Brain pericyte (primary cell): Measurements from ENCODE around the gene SLC1A4.
"Not testable (repeated sequence)": the region's sequence is repeated elsewhere in the genome, so short reads cannot be mapped to it uniquely, and the experiment has no call there.

Source experiments
- DNase-seq: peaks from one replicate; pipeline ENCODE4 v3.0.0-alpha.2; 2012; ENCODE audit warnings: low read depth, low spot score

SLC1A4 gene

DNA sequence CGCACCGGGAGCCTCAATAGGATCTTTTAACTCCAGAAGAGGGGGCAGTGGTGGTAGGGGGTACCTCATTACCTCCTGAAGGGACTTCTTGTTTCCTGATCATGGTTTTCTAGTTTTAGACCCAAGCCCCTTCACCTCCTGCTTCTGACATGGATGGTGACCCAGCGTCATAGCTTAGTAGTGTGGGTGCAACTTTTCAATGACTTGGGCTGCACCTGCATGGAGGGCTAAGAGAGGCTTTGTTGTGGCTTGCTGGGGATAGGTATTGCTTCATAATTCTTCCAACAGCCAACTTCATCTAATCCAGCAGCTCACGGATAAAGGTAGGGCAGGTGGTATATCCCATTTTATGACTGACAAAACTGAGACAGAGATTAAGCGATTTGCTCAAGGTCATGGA, 3.0 kb downstream of the SLC1A4 start:
- no peak for DNase-seq

DNA sequence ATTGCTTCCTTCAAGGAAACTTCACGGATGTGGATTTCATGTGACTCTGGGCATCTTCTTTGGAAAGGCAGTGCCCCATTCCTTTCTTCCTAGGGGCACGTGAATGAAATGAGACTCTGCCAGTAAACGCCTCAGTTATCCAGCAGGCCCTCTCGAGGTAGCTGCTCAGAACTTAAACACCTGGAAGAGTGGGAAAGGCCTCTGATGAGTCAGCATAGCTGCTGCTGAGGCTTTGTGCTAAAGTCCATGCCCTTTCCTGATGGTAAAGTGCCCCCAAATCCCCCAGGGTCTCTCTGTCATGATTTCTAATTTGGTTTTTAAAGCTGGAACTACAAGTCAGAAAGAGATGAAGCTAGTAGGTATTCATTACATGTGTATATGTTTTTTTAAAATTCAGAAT, 3.8 kb downstream of the SLC1A4 start:
- DNase-seq: no peak

DNA sequence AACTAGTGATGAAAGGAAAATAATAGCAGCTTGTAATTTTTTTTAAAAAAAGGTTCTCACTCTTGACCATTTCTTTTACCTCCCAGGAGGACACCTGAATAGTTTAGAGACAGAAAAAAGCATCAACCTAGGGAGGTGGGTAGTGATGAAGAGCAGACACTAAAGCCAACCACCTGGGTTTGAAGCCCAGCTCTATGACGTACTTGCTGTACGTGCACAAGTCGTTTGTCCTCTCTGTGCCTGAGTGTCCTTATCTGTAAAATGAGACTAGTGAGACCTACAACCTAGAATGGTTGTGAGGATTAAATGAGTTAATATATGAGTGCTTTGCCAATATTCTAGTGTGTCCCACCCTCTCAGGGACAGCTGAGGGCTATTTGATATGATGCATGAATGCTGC, 5.8 kb downstream of the SLC1A4 start:
- no peak for DNase-seq

DNA sequence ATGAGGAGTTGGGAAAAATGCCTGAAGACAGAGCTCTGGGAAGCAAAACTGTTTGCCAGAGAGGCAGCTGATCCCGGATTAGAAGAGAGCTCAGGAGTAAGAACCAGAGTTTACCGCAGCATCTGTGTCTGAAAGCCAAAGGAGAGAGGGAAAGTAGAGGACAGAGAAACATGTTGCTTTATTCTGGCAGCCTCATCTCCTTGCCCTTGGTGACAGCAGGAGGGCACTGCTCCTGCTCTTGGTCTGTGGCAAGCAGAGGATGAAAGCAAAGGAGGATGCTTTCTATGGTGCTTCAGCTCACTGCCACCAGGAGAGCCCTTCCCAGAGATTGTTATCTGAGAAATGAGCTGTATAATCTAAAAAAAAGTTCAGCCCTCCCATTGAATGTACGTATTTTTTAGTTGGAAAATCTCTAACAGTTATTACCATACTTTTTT, 7.7 kb downstream of the SLC1A4 start:
- DNase-seq: no peak

DNA sequence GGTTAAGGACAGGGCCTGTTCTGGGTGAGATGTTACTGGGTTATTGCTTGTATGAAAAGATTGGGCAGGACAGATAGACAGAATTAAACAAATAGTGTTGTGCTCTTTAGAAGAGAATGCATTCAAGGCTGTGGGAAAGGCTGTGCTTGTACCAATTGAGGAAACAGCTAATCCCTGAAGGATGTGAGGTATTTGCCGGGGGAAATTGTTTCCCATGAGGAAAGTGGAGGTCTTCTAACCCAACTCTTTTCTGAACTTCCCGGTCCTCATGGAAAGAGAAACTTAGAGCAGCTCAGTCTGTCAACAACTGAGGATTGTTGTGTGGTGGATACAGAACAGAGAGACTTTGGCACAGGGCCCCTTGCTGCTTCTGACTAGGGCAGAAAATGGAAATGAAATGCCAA, 9.5 kb downstream of the SLC1A4 start:
- DNase-seq: no peak

DNA sequence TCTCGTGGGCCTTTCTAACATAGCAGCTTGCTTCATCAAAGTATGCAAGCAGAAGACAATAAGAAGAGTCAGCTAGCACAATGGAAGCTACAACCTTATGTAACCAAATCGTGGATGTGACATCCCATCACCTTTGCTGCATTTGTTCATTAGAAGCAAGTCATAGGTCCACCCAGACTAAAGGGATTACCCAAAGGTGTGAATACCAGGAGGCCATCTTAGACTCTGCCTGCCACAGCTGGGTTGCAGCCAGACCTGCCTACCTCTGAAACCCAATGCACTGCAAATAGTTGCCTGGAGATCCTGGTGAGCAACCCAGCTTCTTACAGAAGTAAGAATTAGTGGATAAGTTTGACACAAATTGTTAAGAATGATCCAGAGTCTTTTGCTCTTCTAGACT, 10.6 kb downstream of the SLC1A4 start:
- DNase-seq: no peak

DNA sequence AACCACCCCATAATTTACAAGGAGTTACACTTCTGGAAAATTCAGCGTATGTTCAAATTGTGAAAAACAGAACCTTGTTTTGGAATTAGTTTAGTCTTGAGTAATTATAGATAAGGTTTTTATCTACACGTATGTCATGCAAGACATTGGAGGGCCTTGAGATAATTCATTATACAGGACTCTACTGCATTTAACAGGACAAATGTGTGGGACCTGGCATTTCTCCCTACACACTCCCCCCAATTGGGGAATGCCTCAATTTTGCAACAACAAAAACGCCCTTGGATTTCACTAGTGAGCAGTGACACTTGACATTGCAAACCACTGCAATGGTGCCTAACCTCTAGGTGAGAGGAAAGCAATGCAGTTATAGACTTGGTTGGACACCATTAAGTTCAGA, 11.4 kb downstream of the SLC1A4 start:
- DNase-seq: no peak

DNA sequence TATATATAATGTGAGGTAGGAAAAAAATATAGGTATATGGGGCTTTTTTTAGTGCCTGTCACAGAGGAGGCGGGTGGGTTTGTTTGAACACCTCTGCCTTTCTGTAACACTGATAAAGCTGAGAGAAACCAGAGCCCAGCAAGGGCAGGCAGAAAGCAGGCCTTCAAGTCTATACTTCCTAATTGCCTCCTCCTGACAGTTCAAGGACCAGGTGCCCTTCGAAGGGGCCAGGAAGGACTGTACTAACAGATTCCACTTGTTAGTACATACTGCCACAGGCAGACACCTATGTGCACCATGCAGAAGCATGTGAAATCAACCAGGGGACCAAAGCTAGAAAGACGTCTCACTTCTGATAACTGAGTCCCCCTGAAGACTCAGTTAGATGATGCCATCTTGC, 13.8 kb downstream of the SLC1A4 start:
- DNase-seq: no peak

DNA sequence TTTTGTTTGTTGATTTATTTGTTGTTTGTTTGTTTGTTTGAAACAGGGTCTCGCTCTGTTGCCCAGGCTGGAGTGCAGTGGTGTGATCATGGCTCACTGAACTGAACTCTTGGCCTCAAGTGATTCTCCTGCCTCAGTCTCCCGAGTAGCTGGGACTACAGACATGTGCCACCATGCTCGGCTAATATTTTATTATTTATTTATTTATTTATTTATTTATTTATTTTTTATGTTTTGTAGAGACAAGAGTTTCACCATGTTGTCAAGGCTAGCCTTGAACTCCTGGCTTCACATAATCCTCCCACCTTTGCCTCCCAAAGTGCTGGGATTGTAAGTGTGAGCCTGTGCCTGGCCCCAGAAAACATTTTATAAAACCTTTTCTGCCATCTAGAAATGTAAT, 15.0 kb downstream of the SLC1A4 start:
- not testable (repeated sequence) for DNase-seq

DNA sequence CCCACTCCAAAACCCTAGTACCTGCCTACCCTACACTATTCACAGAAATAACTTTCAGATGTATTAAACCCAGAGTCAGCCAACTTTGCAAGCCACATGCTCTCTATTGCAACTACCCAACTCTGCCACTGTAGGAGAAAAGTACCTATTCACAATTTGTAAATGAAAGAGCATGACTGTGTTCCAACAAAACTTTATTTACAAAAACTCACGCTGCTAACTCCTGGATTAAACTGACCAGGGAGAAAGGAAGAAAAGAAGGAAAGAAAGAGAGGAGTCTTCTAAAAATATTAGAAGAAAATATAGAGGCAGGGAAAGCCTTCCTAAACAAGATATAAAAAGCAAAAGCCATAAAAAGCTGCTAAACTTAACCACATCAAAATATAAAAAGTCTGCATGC, 24.6 kb downstream of the SLC1A4 start:
- no peak for DNase-seq

DNA sequence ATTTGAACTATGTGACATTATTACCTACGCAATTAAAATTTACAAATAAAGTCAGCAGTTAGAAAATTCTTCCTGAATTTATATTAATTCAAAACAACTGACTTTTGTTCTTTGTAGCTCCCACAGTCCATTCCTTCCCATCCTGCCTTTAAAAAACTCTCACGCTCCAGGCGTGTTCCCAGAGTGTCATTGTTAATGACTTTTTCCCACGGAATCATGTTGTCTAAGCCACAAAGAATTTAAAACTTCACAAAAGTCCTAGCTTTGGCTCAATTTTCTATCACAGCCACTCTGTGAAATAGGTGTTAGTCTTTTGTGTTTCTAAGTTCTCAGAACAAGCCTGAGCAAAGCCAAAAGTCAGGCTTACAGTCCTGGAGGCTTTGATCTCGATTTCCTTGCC, 26.5 kb downstream of the SLC1A4 start:
- no peak for DNase-seq

DNA sequence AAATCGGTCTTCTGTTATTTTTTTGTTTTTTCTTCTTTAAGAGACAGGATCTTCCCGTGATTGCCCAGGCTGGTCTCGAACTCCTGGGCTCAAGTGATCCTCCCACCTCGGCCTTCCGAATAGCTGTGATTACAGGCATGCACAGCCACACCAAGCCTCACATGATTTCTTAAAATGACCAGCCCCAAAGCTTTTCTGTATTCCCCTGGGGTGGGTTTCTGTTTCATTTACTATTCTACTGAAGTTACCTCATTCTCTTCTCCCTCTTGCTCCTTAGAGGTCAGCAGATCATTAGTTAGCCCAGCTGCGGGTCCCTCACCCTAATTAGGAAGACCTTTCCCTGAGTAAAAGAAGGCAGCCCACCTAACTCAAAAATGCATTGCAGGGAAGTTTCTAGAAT, 27.6 kb downstream of the SLC1A4 start:
- no peak for DNase-seq

DNA sequence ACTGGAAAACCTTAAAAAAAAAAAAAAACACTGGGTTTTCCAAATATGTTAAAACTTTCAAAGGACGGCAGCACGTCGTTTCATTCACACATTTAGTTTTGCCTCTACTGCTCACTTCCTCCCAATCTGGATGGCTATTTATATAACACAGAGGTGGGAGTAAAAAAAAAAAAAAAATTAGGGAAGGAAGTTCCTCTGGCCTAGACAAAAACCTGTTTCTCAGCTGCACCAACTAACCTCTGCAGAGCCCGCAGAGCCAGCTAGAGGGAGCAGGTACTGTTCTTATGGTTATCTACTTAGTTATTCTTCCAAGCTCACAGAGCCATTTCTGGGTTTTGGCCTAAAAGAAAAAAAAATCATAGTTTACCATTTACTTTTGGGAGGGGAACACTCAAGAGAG, 28.1 kb downstream of the SLC1A4 start:
- DNase-seq: no peak

DNA sequence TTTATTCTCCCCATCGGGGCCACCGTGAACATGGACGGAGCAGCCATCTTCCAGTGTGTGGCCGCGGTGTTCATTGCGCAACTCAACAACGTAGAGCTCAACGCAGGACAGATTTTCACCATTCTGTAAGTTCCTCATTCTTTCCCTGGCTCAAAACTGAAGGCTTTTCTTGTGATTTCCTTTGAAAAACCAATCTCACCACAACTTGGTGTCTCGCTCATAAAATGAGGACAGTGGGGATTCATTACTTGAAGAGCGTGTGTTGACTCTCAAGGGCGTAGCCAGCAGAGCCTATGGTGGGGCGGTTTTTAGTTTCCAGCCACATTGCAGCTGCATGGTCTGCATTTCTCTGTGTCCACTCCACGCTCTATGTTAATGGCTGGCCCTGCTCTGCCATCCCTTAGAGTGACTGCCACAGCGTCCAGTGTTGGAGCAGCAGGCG, 29.0 kb downstream of the SLC1A4 start:
- no peak for DNase-seq

DNA sequence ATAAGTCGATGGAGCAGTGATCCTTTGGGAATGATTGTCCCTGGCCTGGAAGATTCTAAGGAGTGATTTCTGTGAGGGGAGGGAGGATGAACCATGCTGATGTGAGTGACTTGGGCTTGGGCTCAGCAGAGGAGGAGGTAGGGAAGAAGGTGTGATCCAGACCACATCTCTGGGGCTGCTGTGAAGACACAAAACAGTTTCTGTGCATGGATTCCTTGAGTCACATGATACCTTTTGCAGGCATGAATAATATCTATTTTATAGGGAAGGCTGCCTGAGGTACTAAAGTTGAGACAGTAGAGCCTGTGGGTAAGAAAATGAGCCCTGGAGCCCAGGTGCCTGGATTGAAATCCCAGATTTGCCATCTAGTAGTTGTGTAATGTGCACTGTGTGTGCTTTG, 29.8 kb downstream of the SLC1A4 start:
- no peak for DNase-seq

DNA sequence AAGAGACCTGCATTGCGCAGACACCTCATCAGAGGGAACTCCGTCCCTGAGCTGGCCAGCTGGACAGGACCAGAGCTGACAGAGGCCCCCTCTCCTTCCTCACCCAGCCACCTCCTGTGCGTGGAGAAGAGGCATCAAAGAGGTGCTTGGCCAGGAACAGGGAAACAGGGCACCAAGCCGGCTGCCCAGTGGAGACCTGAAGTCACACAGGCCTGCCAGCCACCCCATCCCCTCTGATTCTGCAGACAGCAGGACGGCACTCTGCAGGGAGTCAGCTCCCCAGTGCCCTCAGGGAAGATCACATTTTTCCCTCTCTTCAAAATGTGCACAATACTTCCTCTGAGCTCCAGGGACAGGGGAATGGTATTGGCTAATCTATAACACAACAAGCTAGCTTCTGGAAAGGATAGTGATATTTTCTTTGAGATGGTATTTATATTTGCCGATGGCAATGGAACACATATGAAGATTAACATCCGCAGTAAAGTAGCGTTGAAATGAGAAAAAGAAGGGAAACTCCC, 30.5 kb downstream of the SLC1A4 start:
- no peak for DNase-seq

DNA sequence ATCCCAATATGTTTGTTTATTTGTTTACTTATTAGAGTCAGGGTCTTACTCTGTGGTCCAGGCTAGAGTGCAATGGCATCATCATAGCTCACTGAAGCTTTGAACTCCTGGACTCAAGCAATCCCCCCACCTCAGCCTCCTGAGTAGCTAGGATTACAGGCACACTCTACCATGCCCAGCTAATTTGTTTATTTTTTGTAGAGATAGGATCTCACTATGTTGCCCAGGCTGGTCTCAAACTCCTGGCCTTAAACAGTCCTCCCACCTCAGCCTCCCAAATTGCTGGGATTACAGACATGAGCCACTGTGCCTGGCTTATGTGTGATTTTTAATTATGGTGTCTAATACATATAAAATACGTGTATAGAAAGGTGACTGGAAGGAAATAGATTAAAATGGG, 31.1 kb downstream of the SLC1A4 start:
- DNase-seq: not testable (repeated sequence)

DNA sequence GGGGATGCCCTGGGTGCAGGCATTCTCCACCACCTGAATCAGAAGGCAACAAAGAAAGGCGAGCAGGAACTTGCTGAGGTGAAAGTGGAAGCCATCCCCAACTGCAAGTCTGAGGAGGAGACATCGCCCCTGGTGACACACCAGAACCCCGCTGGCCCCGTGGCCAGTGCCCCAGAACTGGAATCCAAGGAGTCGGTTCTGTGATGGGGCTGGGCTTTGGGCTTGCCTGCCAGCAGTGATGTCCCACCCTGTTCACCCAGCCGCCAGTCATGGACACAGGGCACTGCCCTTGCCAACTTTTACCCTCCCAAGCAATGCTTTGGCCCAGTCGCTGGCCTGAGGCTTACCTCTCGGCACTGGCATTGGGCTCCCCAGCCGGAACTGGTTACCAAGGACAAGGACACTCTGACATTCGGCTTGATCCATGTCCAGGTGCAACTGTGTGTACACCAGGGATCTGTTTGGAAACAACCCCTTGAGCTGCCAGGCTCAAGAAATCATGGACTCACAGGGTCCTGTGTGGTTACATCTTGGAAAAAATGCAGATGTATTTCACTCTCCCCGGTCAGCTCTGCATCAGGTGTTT, 31.8 kb downstream of the SLC1A4 start:
- no peak for DNase-seq

DNA sequence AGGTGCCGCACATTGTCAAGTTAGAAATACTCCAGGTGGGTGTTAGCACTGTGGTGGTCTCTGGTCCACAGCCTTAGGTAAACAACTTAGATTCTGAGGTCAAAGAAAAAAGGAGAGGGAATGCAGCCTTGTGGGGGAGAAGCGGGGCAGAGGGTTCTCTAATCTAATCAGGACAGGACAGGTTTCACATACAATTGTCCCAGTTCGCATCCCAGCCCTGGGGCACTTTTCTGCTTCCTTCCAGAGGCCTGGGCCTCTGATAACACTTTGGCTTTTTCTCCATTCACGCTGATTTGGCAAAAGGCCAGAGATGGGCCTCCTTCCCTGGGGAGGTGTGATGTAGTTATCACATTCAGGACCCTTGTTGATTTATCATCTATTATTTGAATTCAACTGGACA, 32.5 kb downstream of the SLC1A4 start:
- DNase-seq: no peak

DNA sequence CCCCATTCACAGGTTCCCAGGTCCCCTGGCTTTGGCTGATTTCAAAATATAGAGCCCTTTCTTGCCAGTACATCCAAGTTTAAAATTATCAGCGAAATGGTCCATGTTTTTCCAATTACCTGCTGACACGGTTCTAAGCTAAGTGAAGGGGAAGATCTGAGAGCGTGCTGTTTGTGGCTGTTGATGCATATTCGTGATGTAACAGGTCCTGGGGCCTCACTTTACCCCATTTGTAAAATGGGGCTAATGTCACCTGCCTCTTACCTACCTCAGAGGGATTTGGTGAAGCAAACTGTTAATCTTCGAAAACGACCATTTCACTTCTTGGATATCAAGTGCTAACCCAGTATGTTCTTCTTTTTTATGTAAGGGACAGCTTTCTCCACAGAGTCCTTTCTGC, 33.0 kb downstream of the SLC1A4 start:
- no peak for DNase-seq

DNA sequence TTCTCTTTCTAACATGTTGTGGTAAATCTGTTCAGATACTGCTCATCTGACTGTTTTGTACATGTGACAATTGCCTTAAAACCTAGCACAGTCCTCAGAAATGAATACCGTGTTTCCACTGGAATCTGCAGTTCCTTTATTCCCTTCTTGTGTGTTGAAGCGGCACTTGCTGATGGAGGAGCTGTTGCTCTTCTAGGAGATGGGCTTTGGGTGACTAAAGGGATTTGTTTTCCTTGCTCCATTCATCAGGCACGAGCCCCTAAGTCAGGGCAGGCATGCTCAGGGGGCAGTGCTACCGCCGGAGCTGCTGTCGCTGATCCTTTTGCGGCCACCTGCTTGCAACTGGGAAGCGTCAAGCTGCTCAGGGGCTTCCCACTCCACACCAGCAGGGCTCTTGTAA, 34.5 kb downstream of the SLC1A4 start:
- no peak for DNase-seq

DNA sequence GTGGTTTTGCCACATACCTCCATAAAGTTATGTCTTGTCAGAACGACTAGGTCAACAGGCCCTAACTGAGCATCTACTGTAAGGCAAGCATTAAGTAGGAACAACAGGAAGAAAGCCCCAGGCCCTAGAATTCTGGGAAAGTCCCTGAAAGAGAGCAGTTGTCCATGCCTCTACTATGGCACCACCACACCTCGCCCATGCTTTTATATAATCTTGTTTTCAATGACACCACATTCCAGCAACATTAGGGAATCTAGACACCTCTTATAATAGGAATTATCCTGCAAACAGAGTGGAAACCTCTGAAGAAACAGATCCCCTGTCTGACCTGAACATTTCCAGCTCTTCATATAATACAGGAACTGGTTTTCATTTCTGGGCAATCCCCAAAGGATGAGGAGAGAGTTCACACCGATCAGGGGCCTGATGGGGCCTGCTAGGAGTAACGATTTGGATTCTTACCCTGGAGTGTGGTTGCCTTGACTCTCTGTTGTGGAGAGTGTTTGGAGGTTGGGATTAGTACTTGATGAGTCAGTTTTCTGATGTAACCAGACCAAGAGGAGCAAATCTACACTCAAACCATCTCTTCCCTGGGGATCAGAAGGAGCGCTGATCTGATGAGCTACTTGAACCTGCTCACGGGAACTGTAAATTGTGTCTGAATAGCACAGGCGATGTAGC, 35.1 kb downstream of the SLC1A4 start:
- DNase-seq: no peak

DNA sequence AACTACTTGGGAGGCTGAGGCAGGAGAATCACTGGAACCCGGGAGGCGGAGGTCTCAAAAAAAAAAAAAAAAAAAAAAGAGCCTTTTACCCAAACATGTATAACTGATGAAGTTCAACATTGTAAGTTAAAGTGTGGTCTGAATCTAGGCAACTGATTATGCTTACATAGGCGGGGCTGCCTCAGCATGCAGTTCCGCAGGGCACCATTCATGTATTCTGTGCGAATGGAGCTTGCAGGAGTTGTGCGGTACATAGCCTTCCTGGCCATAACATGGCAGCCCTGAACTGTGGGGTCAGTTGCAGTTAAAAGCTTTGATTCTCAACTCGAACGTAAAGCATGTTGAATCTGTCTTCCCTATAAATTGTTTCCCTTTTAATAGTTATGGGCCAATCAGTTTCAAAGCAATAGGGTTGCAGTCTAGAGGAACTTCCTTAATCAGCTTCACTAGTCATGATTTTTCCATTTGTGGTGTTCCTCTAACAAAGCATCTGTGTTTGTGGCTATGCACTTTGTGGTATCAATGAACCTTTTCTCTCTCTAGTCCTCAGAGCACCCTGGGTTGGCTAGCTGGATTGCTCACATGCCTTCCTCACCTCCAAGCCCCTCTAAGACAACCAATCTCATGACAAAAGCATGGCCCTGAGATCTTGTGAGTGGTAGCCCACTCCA, 36.4 kb downstream of the SLC1A4 start:
- no peak for DNase-seq
